ENCODE data around the gene VPS37C.

VPS37C gene

DNA sequence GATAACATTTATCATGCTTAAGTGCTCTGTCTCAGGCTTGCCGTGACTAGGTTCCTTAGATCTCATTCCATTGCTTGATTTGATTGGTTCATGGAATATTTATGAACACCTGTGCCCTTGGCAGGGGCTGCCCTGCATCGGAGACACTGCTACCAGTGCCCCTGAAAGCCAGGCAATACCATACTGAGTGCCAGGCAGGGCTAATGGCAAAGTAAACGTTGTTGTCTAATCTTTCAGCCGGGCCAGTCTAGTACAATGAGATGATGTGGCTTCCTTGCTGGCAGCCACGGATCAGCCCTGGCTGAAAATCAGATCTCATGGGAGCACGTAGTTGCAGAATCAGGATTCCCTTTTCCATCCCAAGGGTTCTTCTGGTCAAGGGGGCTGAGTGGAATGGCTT, 37.1 kb upstream of the VPS37C start:
- no peak overlapping the region for H4K8ac ChIP-seq (ENCODE audit: low read depth, low read length)
- H4K91ac ChIP-seq (ENCODE audit: low read depth, low read length): no peak overlapping the region
- H3K4me1 ChIP-seq (ENCODE audit: control insufficient read depth in 1 of 2, insufficient read depth in 2 of 2, low read length in 2 of 2): no peaks in the 10 kb centered on the region
- H3K4me2 ChIP-seq (ENCODE audit: low read length): no peak overlapping the region
- no peak overlapping the region for H2AFZ ChIP-seq (ENCODE audit: insufficient read depth, low read length, poor library complexity)
- H3K4me3 ChIP-seq (ENCODE audit: low read depth, low read length): no peak overlapping the region
- H3K36me3 ChIP-seq (ENCODE audit: control insufficient read depth in 1 of 2, insufficient read depth in 2 of 2, low read length in 2 of 2): no peaks in the 10 kb centered on the region
- H3K79me1 ChIP-seq (ENCODE audit: low read length): no peaks in the 10 kb centered on the region
- peaks cover 2% of the 10 kb centered on the region for H3K9me3 ChIP-seq (ENCODE audit: insufficient read depth, low read depth, low read length)
- H3K14ac ChIP-seq (ENCODE audit: low read length): no peak overlapping the region
- no peak overlapping the region for H3K18ac ChIP-seq (ENCODE audit: low read length)
- H2BK120ac ChIP-seq (ENCODE audit: insufficient read depth, low read length, poor library complexity): no peak overlapping the region
- no peaks in the 10 kb centered on the region for H3K27me3 ChIP-seq (ENCODE audit: insufficient read depth, low read length)
- H2AK5ac ChIP-seq (ENCODE audit: low read length): no peak overlapping the region
- no peak overlapping the region for H3K4ac ChIP-seq (ENCODE audit: low read depth, low read length)
- no peak overlapping the region for H3K9ac ChIP-seq (ENCODE audit: low read length)
- DNase-seq: no peak
- H3K23ac ChIP-seq (ENCODE audit: low read length): no peak overlapping the region
- H4K12ac ChIP-seq (ENCODE audit: low read depth, low read length): no peak overlapping the region
- H3K79me2 ChIP-seq (ENCODE audit: control insufficient read depth, insufficient read depth, low read length, poor library complexity): no peaks in the 10 kb centered on the region
- H3K27ac ChIP-seq (ENCODE audit: low read depth, low read length): no peak overlapping the region
- H2BK12ac ChIP-seq (ENCODE audit: low read length): no peak overlapping the region
- H2BK5ac ChIP-seq (ENCODE audit: low read depth, low read length, poor library complexity): no peak overlapping the region
- no CpG with 5 or more reads among the region's 6 CpGs for WGBS (ENCODE audit: extremely low coverage, insufficient coverage, insufficient read length)

DNA sequence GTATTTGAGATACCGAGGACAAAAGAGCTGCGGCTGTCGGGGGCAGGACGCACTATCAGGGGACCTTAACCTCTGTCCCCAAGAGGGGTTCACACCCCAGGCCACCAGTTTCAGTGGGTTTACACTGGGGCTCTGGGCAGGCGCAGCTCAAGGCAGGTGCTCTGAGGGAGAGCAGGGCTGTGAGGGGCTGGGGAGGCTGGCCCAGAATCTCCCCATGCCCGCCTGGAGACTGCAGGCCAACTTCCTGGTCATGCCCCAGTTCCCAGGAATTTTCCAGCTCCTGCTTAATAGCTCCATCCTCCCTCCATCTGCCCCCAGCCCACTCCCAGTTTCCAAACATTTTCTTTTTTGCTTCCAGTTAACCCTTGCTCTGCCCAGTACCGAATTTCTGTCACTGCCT, 34.5 kb upstream of the VPS37C start:
- Histone ChIP-seq H3K18ac (ENCODE audit: low read length) (no peak overlapping the region), H2BK120ac (ENCODE audit: insufficient read depth, low read length, poor library complexity) (no peak overlapping the region), H4K12ac (ENCODE audit: low read depth, low read length) (no peak overlapping the region), H2AK5ac (ENCODE audit: low read length) (no peak overlapping the region), H3K4me3 (ENCODE audit: low read depth, low read length) (no peak overlapping the region), H3K4me1 (ENCODE audit: control insufficient read depth in 1 of 2, insufficient read depth in 2 of 2, low read length in 2 of 2) (no peaks in the 10 kb centered on the region), H3K79me1 (ENCODE audit: low read length) (no peaks in the 10 kb centered on the region), H3K27ac (ENCODE audit: low read depth, low read length) (no peak overlapping the region), H3K79me2 (ENCODE audit: control insufficient read depth, insufficient read depth, low read length, poor library complexity) (no peaks in the 10 kb centered on the region), H2AFZ (ENCODE audit: insufficient read depth, low read length, poor library complexity) (no peak overlapping the region), H3K9me3 (ENCODE audit: insufficient read depth, low read depth, low read length) (peaks cover 2% of the 10 kb centered on the region), H3K36me3 (ENCODE audit: control insufficient read depth in 1 of 2, insufficient read depth in 2 of 2, low read length in 2 of 2) (no peaks in the 10 kb centered on the region), H3K9ac (ENCODE audit: low read length) (no peak overlapping the region), H4K8ac (ENCODE audit: low read depth, low read length) (no peak overlapping the region), H3K14ac (ENCODE audit: low read length) (no peak overlapping the region), H3K23ac (ENCODE audit: low read length) (no peak overlapping the region), H3K27me3 (ENCODE audit: insufficient read depth, low read length) (no peaks in the 10 kb centered on the region), H3K4me2 (ENCODE audit: low read length) (no peak overlapping the region), H2BK5ac (ENCODE audit: low read depth, low read length, poor library complexity) (no peak overlapping the region), H3K4ac (ENCODE audit: low read depth, low read length) (no peak overlapping the region), H4K91ac (ENCODE audit: low read depth, low read length) (no peak overlapping the region), H2BK12ac (ENCODE audit: low read length) (no peak overlapping the region)
- WGBS (ENCODE audit: extremely low coverage, insufficient coverage, insufficient read length): no CpG with 5 or more reads among the region's 7 CpGs
- no peak for DNase-seq

DNA sequence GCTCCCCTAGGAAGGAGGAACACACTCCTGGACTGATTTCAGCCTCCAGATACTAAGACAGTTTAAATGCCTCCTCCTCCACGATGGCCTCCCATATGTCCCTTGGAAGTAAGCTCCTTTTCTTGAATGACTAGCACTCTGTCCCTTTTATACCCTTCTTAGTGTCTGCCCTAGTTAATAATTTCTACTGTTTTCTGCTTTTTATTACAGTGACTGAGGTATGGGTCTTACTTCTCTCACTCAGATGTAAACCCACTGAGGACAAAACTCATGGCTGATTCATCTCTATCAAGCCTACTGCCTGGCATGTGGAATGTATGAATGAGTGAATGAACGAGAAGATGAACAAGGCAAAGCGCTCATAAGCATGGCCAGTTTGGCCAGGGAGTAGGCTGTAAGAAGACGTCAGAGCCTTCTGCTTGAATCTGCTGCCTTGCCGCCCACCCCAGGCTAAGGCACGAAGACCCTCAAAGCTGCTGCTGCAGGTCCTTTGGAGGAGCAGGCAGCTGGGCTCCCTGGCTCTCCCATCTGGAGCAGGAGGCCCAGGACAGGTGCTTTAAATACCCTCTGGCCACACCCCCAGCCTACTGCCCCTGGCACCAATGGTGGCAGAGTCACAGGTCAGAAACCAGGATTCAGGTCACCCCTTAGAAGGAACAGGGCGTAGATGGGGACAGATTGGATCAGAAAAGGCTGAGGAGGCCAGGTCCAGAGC, 33.9 kb upstream of the VPS37C start:
- Histone ChIP-seq H4K8ac (ENCODE audit: low read depth, low read length) (no peak overlapping the region), H2AFZ (ENCODE audit: insufficient read depth, low read length, poor library complexity) (no peak overlapping the region), H2BK5ac (ENCODE audit: low read depth, low read length, poor library complexity) (no peak overlapping the region), H3K36me3 (ENCODE audit: control insufficient read depth in 1 of 2, insufficient read depth in 2 of 2, low read length in 2 of 2) (no peaks in the 10 kb centered on the region), H3K4me3 (ENCODE audit: low read depth, low read length) (no peak overlapping the region), H3K27me3 (ENCODE audit: insufficient read depth, low read length) (no peaks in the 10 kb centered on the region), H3K14ac (ENCODE audit: low read length) (no peak overlapping the region), H2BK12ac (ENCODE audit: low read length) (no peak overlapping the region), H3K18ac (ENCODE audit: low read length) (no peak overlapping the region), H4K91ac (ENCODE audit: low read depth, low read length) (no peak overlapping the region), H3K27ac (ENCODE audit: low read depth, low read length) (no peak overlapping the region), H3K4me1 (ENCODE audit: control insufficient read depth in 1 of 2, insufficient read depth in 2 of 2, low read length in 2 of 2) (no peaks in the 10 kb centered on the region), H2BK120ac (ENCODE audit: insufficient read depth, low read length, poor library complexity) (no peak overlapping the region), H3K4ac (ENCODE audit: low read depth, low read length) (no peak overlapping the region), H3K9ac (ENCODE audit: low read length) (no peak overlapping the region), H2AK5ac (ENCODE audit: low read length) (no peak overlapping the region), H3K4me2 (ENCODE audit: low read length) (no peak overlapping the region), H3K23ac (ENCODE audit: low read length) (no peak overlapping the region), H3K79me2 (ENCODE audit: control insufficient read depth, insufficient read depth, low read length, poor library complexity) (no peaks in the 10 kb centered on the region), H3K9me3 (ENCODE audit: insufficient read depth, low read depth, low read length) (peaks cover 2% of the 10 kb centered on the region), H4K12ac (ENCODE audit: low read depth, low read length) (no peak overlapping the region), H3K79me1 (ENCODE audit: low read length) (no peaks in the 10 kb centered on the region)
- no peak for DNase-seq
- WGBS (ENCODE audit: extremely low coverage, insufficient coverage, insufficient read length): no CpG with 5 or more reads among the region's 7 CpGs

DNA sequence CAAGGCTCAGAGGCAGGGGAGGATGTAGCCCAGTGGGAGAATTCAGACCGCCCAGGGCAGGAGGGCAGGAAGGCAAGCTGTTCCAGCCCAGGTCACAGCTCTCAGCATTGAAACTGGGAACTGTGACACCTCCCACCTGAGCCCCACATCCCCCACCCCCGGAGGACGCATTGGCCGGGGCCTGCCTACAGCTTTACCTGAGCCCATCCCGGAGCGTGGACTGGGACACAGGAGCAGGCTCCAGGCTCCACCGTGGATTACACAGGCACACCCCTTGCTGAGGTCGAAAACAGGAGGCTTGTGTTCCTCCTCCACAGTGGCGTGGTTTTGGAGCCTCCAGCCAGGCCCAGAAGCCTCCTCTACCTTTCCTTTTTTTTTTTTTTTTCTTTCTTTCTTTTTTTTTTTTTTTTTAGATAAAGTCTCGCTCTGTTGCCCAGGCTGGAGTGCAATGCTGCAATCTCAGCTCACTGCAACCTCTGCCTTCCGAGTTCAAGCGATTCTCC, 33.0 kb upstream of the VPS37C start:
- no peak overlapping the region for H3K27ac ChIP-seq (ENCODE audit: low read depth, low read length)
- no peak overlapping the region for H2AK5ac ChIP-seq (ENCODE audit: low read length)
- no peak overlapping the region for H4K8ac ChIP-seq (ENCODE audit: low read depth, low read length)
- H3K27me3 ChIP-seq (ENCODE audit: insufficient read depth, low read length): no peaks in the 10 kb centered on the region
- no peak overlapping the region for H2BK5ac ChIP-seq (ENCODE audit: low read depth, low read length, poor library complexity)
- H3K9me3 ChIP-seq (ENCODE audit: insufficient read depth, low read depth, low read length): peaks cover 1% of the 10 kb centered on the region
- no peak overlapping the region for H3K23ac ChIP-seq (ENCODE audit: low read length)
- H2BK120ac ChIP-seq (ENCODE audit: insufficient read depth, low read length, poor library complexity): no peak overlapping the region
- no peaks in the 10 kb centered on the region for H3K4me1 ChIP-seq (ENCODE audit: control insufficient read depth in 1 of 2, insufficient read depth in 2 of 2, low read length in 2 of 2)
- H3K9ac ChIP-seq (ENCODE audit: low read length): no peak overlapping the region
- H2BK12ac ChIP-seq (ENCODE audit: low read length): no peak overlapping the region
- H3K36me3 ChIP-seq (ENCODE audit: control insufficient read depth in 1 of 2, insufficient read depth in 2 of 2, low read length in 2 of 2): no peaks in the 10 kb centered on the region
- no peak overlapping the region for H4K12ac ChIP-seq (ENCODE audit: low read depth, low read length)
- no CpG with 5 or more reads among the region's 12 CpGs for WGBS (ENCODE audit: extremely low coverage, insufficient coverage, insufficient read length)
- no peak overlapping the region for H3K4me2 ChIP-seq (ENCODE audit: low read length)
- H3K79me2 ChIP-seq (ENCODE audit: control insufficient read depth, insufficient read depth, low read length, poor library complexity): no peaks in the 10 kb centered on the region
- H2AFZ ChIP-seq (ENCODE audit: insufficient read depth, low read length, poor library complexity): no peak overlapping the region
- no peak overlapping the region for H4K91ac ChIP-seq (ENCODE audit: low read depth, low read length)
- no peak overlapping the region for H3K14ac ChIP-seq (ENCODE audit: low read length)
- H3K4me3 ChIP-seq (ENCODE audit: low read depth, low read length): no peak overlapping the region
- H3K18ac ChIP-seq (ENCODE audit: low read length): no peak overlapping the region
- no peak overlapping the region for H3K4ac ChIP-seq (ENCODE audit: low read depth, low read length)
- no peak for DNase-seq
- no peaks in the 10 kb centered on the region for H3K79me1 ChIP-seq (ENCODE audit: low read length)

Data from trophoblast cell (in vitro differentiated cells and primary cell).